ENCODE results near the gene COIL.

Gene COIL

DNA sequence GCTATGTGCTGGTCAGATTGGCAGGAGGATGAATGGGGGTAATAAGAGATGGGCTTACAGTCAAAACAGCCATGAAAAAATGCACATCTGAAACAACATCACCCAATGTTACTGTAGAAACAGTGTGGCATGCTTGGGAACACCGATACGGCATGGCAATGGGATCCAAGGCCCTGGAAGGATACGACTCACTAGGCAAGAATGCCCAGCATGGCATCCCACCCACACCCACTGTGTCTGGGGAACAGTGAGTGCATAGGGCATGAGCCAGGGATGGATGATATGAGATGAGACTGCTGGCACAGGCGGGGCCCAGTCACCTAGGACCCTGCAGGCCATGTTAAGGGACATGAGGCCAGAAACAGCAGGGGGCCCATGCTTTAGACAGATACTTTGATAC is 58.5 kb downstream of the COIL start:
- no peak for DNase-seq

DNA sequence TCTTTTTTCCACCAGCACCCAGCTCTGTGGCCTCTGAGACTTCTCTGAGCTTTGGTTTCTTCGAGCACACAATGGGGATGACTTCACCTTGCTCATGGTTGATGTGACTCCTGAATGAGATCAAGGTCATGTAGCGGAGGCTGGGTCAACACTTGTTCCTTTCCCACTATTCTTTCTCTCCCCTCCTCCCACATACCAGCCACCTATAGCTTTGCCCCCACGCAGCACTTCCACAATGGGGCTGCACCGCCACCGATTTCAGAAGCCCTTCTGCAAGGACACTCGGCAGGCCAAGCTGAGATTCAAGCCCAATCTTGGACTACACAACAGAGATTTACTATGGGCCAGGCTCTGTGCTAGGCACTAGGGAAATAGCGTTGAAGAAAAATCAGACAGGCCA is 61.4 kb downstream of the COIL start:
- no peak for DNase-seq

DNA sequence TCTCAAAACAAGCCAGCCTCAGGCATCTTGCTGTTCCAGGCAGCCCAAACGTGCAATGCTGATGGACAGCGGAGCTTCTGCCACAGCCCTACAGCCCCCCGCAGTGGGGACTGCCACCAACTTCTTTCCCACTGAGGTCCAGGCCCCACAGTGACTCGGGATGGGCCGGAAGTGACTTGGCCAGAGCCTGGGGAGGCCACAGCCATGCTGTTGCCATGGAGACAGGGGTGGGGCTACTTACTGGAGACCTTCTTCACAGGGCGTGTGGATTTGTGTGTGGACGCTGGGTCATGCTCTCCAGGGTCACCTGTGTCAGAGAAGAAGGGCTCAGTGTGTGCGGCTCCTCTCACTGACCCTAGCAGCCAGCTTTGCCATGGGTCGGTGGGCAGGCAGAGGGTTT is 62.0 kb downstream of the COIL start:
- no peak for DNase-seq

DNA sequence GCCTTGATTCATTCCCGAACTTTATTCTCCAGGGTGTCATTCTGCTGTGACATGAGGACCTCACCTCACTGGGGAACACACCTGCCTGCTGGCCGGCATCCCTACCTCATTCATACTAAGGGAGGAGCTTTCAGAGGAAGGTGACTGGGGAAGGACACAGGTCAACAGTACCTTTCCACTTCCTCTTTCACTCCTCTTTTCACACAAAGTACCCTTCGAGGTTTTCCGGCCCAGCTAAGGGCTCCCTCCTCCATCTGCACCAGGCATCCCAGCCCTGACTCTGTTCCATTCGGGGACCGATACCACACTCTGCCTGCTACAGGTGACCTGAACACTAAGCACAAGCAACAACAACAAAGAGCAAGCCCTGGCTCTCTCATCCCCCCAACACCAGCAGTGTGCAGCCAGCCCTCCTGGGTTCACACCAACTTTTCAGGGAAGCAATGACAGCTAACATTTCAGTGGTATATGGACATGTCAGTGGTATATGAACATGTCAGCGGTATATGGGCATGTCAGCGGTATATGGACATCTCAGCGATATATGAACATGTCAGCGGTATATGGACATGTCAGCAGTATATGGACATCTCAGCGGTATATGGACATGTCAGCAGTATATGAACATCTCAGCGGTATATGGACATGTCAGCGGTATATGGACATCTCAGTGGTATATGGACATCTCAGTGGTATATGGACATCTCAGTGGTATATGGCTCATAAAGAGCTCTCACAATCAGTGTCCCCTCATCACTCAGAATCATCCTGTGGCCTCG is 63.0 kb downstream of the COIL start:
- DNase-seq: no peak

DNA sequence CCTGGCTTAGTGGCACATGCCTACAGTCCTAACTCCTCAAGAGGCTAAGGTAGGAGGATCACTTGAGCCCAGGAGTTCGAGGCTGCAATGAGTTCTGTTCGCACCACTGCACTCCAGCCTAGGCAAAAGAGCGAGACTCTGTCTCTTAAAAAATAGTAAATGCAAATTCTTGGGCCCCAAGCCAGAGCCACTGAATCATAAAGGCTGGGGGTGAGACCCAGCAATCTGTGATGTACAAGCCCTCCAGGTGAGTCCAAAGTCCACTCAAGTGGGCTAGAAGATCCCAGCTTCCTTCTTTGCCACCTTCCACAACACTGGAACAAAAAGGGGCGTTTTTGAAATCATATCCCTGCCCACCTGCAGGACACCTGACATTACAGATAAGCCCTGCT is 63.9 kb downstream of the COIL start:
- DNase-seq: no peak

DNA sequence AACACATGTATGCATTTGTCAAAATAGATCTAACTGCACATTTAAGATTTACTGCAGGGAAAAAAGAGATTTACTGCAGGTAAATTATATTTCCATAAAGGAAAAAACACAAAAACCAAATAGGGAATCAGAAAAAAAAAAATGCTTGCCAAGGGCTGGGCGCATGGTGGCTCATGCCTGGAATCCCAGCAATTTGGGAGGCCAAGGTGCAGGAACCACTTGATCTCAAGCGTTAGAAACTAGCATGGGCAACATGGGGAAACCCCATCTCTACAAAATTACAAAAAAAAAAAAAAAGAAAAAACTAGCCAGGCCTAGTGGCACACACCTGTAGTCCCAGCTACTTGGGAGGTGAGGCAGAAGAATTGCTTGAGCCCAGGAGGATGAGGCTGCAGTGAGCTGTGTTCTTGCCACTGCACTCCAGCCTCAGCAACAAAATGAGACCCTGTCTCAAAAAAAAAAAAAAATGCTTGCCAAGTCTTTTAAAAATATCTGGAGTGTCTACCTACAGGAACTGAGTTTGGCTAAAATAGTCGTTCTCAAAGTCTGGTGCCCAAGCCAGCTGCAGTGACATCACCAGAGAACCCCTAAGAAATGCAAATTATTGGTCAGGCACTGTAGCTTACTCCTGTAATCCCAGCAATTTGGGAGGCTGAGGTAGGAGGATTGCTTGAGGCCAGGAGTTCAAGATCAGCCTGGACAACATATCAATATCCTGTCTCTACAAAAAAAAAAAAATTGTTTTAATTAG is 64.5 kb downstream of the COIL start:
- no peak for DNase-seq

DNA sequence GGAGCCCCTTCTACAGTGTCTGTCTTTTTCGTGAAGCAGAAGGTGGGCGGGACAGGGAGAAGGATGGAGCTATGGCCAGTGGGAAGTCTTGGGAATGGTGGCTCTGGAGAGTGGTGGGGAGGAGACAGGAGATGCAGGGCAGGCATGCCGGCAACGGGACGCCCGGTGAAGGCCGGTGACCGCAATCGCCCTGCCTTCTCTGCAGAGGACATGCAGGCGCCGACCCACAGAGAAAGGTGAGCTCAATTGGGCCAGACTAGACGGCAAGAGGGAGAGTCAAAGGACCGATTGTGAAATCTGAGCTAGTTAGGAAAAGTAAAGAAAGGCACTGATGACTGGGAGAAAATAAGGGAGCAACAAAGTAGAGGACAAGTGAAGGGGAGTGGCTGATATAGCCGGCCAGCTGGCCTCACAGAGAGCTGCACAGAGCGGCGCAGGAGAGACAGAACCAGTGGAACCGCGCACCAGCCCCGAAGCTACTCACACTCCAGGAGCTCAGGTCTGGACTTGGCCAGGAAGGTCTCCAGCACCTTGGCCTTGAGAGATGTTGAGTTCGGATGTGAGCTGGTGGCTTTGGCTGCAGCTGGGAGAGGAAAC is 65.9 kb downstream of the COIL start:
- DNase-seq: no peak

DNA sequence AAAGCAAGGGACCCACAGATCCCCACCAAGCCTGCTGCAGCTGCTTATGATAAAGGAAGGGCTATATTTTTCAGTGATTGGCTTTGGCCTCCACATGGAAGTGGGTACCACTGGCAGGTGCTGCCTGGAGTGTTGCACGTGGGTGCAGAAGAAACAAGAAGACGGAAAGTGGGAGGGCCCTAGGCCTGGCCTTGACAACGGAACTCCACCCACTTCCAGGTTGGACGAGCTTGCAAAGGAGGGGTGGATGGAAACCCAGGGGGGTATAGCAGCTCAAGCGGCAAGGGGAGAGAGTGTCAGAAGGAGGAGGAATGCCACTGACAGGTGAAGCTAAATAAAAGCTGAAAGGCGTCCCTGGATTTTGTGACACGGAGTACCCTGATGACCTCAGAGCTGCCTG is 67.3 kb downstream of the COIL start:
- no peak for DNase-seq

DNA sequence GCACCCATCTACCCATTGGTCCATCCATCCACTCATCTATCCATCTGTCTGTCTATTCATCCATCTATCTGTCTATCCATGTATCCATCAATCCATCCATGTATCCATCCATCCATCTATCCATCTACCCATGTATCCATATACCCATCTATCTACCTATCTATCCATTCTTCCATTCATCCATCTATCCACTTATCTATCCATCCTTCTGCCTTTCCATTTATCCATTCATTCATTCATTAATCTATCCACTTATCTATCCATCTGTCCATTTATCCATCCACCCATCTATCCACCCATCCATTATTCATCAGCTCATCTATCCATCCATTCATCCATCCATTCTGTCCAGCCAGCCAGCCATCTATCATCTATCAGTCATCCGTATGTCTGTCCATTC is 68.5 kb downstream of the COIL start:
- no peak for DNase-seq

DNA sequence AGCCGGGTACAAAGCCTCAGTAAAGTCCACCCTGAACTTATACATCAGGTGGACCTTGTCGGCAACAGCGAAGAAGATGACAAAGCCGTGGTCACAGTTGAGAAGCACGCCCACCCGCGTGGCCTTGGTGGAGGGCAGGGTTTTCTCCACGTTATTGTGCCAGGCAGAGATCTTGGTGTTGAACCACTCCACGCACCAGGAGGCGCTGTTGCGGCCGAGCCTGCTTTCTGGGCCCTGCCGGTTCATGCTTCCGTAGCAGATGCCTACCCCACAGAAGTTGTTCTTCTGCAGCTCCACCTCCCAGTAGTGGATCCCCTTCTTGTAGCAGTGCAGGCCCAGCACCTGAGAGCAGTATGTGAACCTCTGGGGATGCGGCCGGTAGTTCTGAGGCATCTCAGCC is 69.1 kb downstream of the COIL start:
- peak; percentile 59 to 69 for DNase-seq

DNA sequence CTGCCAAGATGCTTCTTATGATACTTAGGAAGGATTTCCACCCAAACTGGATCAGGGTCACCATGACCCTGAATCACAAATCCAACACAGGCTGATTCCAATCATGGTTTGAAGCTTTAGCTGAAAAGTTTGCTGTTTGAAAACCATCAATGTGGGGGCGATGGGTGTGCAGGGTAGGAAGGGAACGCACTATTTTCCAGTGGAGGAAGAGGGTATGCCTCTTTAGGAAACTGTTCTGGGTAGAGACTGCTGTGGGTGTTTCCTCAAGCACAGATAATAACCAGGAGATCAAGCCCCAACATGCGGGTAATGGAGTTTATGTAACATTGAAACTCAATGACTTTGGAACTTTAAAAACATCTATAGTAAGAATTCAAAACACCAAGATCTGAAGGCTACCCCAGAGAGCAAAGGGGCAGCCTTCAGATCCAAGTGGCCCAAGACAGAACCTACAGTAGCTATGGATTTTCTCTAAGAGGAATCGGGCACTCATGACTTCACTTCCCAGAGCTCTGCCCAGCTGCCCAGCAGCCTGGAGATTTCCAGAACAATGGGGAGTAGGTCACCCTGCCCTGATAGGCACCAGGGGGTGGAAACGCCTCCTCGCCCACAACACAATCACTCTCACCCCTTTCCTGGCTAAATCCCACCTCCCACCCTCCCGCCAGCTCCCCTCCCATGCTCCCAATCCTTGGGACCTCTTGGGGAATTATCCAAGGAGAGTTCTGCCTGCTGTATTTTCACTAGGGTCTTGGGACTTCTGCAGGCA is 69.8 kb downstream of the COIL start:
- DNase-seq: no peak

DNA sequence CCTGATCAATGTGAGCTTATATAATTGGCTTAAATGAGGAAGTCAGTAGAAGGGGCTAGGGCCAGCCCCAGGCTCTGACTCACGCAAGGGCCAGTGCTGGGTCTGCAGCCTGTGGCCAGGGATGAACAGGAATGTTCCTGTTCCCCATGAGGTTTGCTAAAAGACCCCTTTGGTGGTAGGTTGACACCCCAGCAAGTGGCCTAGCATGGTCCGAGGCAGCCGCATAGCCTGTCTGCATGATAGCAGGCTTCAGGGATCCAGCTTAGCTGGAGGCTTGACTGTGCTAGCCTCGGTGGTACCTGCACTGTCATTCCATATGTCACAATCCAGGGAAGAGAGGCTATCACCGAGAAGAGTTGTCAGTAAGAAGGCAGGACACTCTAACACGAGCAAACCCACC is 70.5 kb downstream of the COIL start:
- DNase-seq: no peak
